ENCODE results near the gene GDAP1L1.
A peak's percentile ranks its signal among the peaks of the same experiment; 100 is the strongest.

The GDAP1L1 gene

GRCh38 chr20:44200983-44201382 lies 46.1 kb upstream of the GDAP1L1 start:
- Histone ChIP-seq H3K4me3 (ENCODE audit: insufficient read depth in 1 of 2, low read depth in 1 of 2, low read length in 2 of 2) (no peak overlapping the region), H3K18ac (ENCODE audit: low read depth in 1 of 2, low read length in 2 of 2) (no peak overlapping the region), H2BK12ac (ENCODE audit: low read length in 2 of 2) (no peak overlapping the region), H2BK5ac (ENCODE audit: low read depth, low read length, poor library complexity, severe bottlenecking) (no peak overlapping the region), H2BK120ac (ENCODE audit: low read depth, low read length) (no peak overlapping the region), H3K27me3 (ENCODE audit: control insufficient read depth in 1 of 2, insufficient read depth in 1 of 2, low read length in 2 of 2) (no peaks in the 10 kb centered on the region), H3K9me3 (ENCODE audit: control insufficient read depth, low read length) (no peaks in the 10 kb centered on the region), H3K4ac (ENCODE audit: low read depth in 1 of 2, low read length in 2 of 2) (no peak overlapping the region), H4K91ac (ENCODE audit: low read length) (no peak overlapping the region), H2AK5ac (ENCODE audit: low read length, severe bottlenecking) (no peak overlapping the region), H2BK15ac (ENCODE audit: low read depth, poor library complexity, severe bottlenecking) (no peak overlapping the region), H3K4me1 (ENCODE audit: control insufficient read depth, insufficient read depth, low read depth, low read length) (peaks cover 10% of the 10 kb centered on the region), H4K8ac (ENCODE audit: low read length) (no peak overlapping the region), H3K4me2 (ENCODE audit: low read length, poor library complexity, severe bottlenecking) (no peak overlapping the region), H3K27ac (ENCODE audit: low read length, poor library complexity, severe bottlenecking) (no peak overlapping the region), H3K14ac (ENCODE audit: low read length in 2 of 2) (no peak overlapping the region), H3K79me1 (replicated peaks; ENCODE audit: low read length, poor library complexity, severe bottlenecking) (peaks cover 23% of the 10 kb centered on the region), H3K36me3 (ENCODE audit: control insufficient read depth in 1 of 2, insufficient read depth in 2 of 2, low read depth in 1 of 2, low read length in 2 of 2) (peaks cover 25 to 84% of the 10 kb centered on the region in 2 experiments), H3K23ac (ENCODE audit: low read length in 2 of 2) (no peak overlapping the region), H3K9ac (ENCODE audit: low read length) (no peak overlapping the region), H2AFZ (ENCODE audit: low read depth, low read length) (no peak overlapping the region)
- WGBS, result 100% methylated on average over 1 of the region's 2 CpGs
- DNase-seq, result no peak

- Histone ChIP-seq H4K8ac (ENCODE audit: low read length) (no peak overlapping the region), H3K79me1 (replicated peaks; ENCODE audit: low read length, poor library complexity, severe bottlenecking) (peaks cover 16% of the 10 kb centered on the region), H3K36me3 (ENCODE audit: control insufficient read depth in 1 of 2, insufficient read depth in 2 of 2, low read depth in 1 of 2, low read length in 2 of 2) (peaks cover 18 to 69% of the 10 kb centered on the region in 2 experiments), H2AK5ac (ENCODE audit: low read length, severe bottlenecking) (no peak overlapping the region), H2BK5ac (ENCODE audit: low read depth, low read length, poor library complexity, severe bottlenecking) (no peak overlapping the region), H4K91ac (ENCODE audit: low read length) (no peak overlapping the region), H3K14ac (ENCODE audit: low read length in 2 of 2) (no peak overlapping the region), H3K9me3 (ENCODE audit: control insufficient read depth, low read length) (no peaks in the 10 kb centered on the region), H2AFZ (ENCODE audit: low read depth, low read length) (no peak overlapping the region), H3K18ac (ENCODE audit: low read depth in 1 of 2, low read length in 2 of 2) (no peak overlapping the region), H3K27me3 (ENCODE audit: control insufficient read depth in 1 of 2, insufficient read depth in 1 of 2, low read length in 2 of 2) (no peaks in the 10 kb centered on the region), H3K9ac (ENCODE audit: low read length) (peak overlapping the region; percentile 48), H2BK15ac (ENCODE audit: low read depth, poor library complexity, severe bottlenecking) (no peak overlapping the region), H3K4ac (ENCODE audit: low read depth in 1 of 2, low read length in 2 of 2) (no peak overlapping the region), H3K4me3 (ENCODE audit: insufficient read depth in 1 of 2, low read depth in 1 of 2, low read length in 2 of 2) (no peak overlapping the region), H3K23ac (ENCODE audit: low read length in 2 of 2) (no peak overlapping the region), H2BK12ac (ENCODE audit: low read length in 2 of 2) (no peak overlapping the region), H3K27ac (ENCODE audit: low read length, poor library complexity, severe bottlenecking) (no peak overlapping the region), H3K4me2 (ENCODE audit: low read length, poor library complexity, severe bottlenecking) (no peak overlapping the region), H2BK120ac (ENCODE audit: low read depth, low read length) (no peak overlapping the region), H3K4me1 (ENCODE audit: control insufficient read depth, insufficient read depth, low read depth, low read length) (peaks cover 10% of the 10 kb centered on the region)
- DNase-seq, result peak; percentile 72
- 66% methylated on average over 2 of the region's 2 CpGs for WGBS
These were observed 43.9 kb upstream of the GDAP1L1 start for GRCh38 chr20:44203161-44203560.

GRCh38 chr20:44204156-44204831 lies 42.8 kb upstream of the GDAP1L1 start:
- WGBS, result 100% methylated on average over 1 of the region's 4 CpGs
- Histone ChIP-seq H2AFZ (ENCODE audit: low read depth, low read length) (no peak overlapping the region), H3K36me3 (ENCODE audit: control insufficient read depth in 1 of 2, insufficient read depth in 2 of 2, low read depth in 1 of 2, low read length in 2 of 2) (peaks cover 18 to 61% of the 10 kb centered on the region in 2 experiments), H3K9me3 (ENCODE audit: control insufficient read depth, low read length) (no peaks in the 10 kb centered on the region), H4K91ac (ENCODE audit: low read length) (peak overlapping the region; percentile 8), H2BK120ac (ENCODE audit: low read depth, low read length) (no peak overlapping the region), H3K79me1 (replicated peaks; ENCODE audit: low read length, poor library complexity, severe bottlenecking) (peaks cover 12% of the 10 kb centered on the region), H2AK5ac (ENCODE audit: low read length, severe bottlenecking) (no peak overlapping the region), H4K8ac (ENCODE audit: low read length) (no peak overlapping the region), H2BK12ac (ENCODE audit: low read length in 2 of 2) (peak overlapping the region in 1 of 2 experiments; percentile 98), H3K27ac (ENCODE audit: low read length, poor library complexity, severe bottlenecking) (peak overlapping the region; percentile 56), H3K4ac (ENCODE audit: low read depth in 1 of 2, low read length in 2 of 2) (peak overlapping the region in 1 of 2 experiments; percentile 27), H2BK5ac (ENCODE audit: low read depth, low read length, poor library complexity, severe bottlenecking) (no peak overlapping the region), H3K4me1 (ENCODE audit: control insufficient read depth, insufficient read depth, low read depth, low read length) (peaks cover 10% of the 10 kb centered on the region), H3K9ac (ENCODE audit: low read length) (peak overlapping the region; percentile 73), H3K23ac (ENCODE audit: low read length in 2 of 2) (no peak overlapping the region), H3K18ac (ENCODE audit: low read depth in 1 of 2, low read length in 2 of 2) (peak overlapping the region; percentile 23 to 88), H3K4me2 (ENCODE audit: low read length, poor library complexity, severe bottlenecking) (no peak overlapping the region), H3K4me3 (ENCODE audit: insufficient read depth in 1 of 2, low read depth in 1 of 2, low read length in 2 of 2) (peak overlapping the region in 1 of 2 experiments; percentile 42), H3K27me3 (ENCODE audit: control insufficient read depth in 1 of 2, insufficient read depth in 1 of 2, low read length in 2 of 2) (no peaks in the 10 kb centered on the region), H2BK15ac (ENCODE audit: low read depth, poor library complexity, severe bottlenecking) (peak overlapping the region; percentile 46), H3K14ac (ENCODE audit: low read length in 2 of 2) (no peak overlapping the region)
- DNase-seq, result peak; percentile 89

- H3K9me3 ChIP-seq (ENCODE audit: control insufficient read depth, low read length), result no peaks in the 10 kb centered on the region
These were observed 42.3 kb upstream of the GDAP1L1 start for GRCh38 chr20:44204832-44205215.

More at GRCh38 chr20:44204832-44205215, 42.3 kb upstream of the GDAP1L1 start:
- Histone ChIP-seq H4K91ac (ENCODE audit: low read length) (peak overlapping the region; percentile 78), H3K4me1 (ENCODE audit: control insufficient read depth, insufficient read depth, low read depth, low read length) (peaks cover 9% of the 10 kb centered on the region), H3K4me2 (ENCODE audit: low read length, poor library complexity, severe bottlenecking) (no peak overlapping the region), H3K9ac (ENCODE audit: low read length) (peak overlapping the region; percentile 73), H2BK12ac (ENCODE audit: low read length in 2 of 2) (peak overlapping the region; percentile 67 to 86), H3K23ac (ENCODE audit: low read length in 2 of 2) (no peak overlapping the region), H4K8ac (ENCODE audit: low read length) (no peak overlapping the region), H3K4me3 (ENCODE audit: insufficient read depth in 1 of 2, low read depth in 1 of 2, low read length in 2 of 2) (no peak overlapping the region), H2AK5ac (ENCODE audit: low read length, severe bottlenecking) (peak overlapping the region; percentile 65), H2BK5ac (ENCODE audit: low read depth, low read length, poor library complexity, severe bottlenecking) (no peak overlapping the region), H3K18ac (ENCODE audit: low read depth in 1 of 2, low read length in 2 of 2) (peak overlapping the region in 1 of 2 experiments; percentile 4), H3K36me3 (ENCODE audit: control insufficient read depth in 1 of 2, insufficient read depth in 2 of 2, low read depth in 1 of 2, low read length in 2 of 2) (peaks cover 17 to 56% of the 10 kb centered on the region in 2 experiments), H3K4ac (ENCODE audit: low read depth in 1 of 2, low read length in 2 of 2) (no peak overlapping the region), H2BK120ac (ENCODE audit: low read depth, low read length) (no peak overlapping the region), H2BK15ac (ENCODE audit: low read depth, poor library complexity, severe bottlenecking) (peak overlapping the region; percentile 46), H3K27me3 (ENCODE audit: control insufficient read depth in 1 of 2, insufficient read depth in 1 of 2, low read length in 2 of 2) (no peaks in the 10 kb centered on the region), H3K14ac (ENCODE audit: low read length in 2 of 2) (no peak overlapping the region), H3K79me1 (replicated peaks; ENCODE audit: low read length, poor library complexity, severe bottlenecking) (peaks cover 12% of the 10 kb centered on the region), H2AFZ (ENCODE audit: low read depth, low read length) (no peak overlapping the region), H3K27ac (ENCODE audit: low read length, poor library complexity, severe bottlenecking) (peak overlapping the region; percentile 54)
- no peak for DNase-seq
- WGBS, result 91% methylated on average over 8 of the region's 10 CpGs
